ENCODE measurements around the gene CCR4.
A peak's percentile ranks its signal among the peaks of the same experiment; 100 is the strongest.

The CCR4 gene

GRCh38 chr3:32947789-32948238 lies 3.6 kb upstream of the CCR4 start:
- Histone ChIP-seq H3K36me3 (replicated peaks) (no peaks in the 10 kb centered on the region), H3K27me3 (replicated peaks) (no peaks in the 10 kb centered on the region), H3K27ac (no peak overlapping the region), H3K4me3 (ENCODE audit: low read depth, low read length) (no peak overlapping the region)
- in situ Hi-C loops (cut with HindIII; ENCODE audit: low pct_ligation_motif_present, low sequenced_read_pairs) = no loop called here
- DNase-seq = peak; percentile 83
- TF ChIP-seq CTCF (IDR thresholded peaks at IDR 0.05; ENCODE audit: low read depth, low read length, missing control alignments) = peak; percentile 83

- no peak for TF ChIP-seq CTCF (IDR thresholded peaks at IDR 0.05; ENCODE audit: low read depth, low read length, missing control alignments)
- in situ Hi-C loops (cut with HindIII; ENCODE audit: low pct_ligation_motif_present, low sequenced_read_pairs) = no loop called here
- Histone ChIP-seq H3K27me3 (replicated peaks) (no peaks in the 10 kb centered on the region), H3K27ac (no peak overlapping the region), H3K4me3 (ENCODE audit: low read depth, low read length) (no peak overlapping the region), H3K36me3 (replicated peaks) (no peaks in the 10 kb centered on the region)
- DNase-seq = no peak
These were observed 2.6 kb upstream of the CCR4 start for GRCh38 chr3:32948625-32949445.

- in situ Hi-C loops (cut with HindIII; ENCODE audit: low pct_ligation_motif_present, low sequenced_read_pairs) = no loop called here
- TF ChIP-seq CTCF (IDR thresholded peaks at IDR 0.05; ENCODE audit: low read depth, low read length, missing control alignments) = no peak
- Histone ChIP-seq H3K4me3 (ENCODE audit: low read depth, low read length) (no peak overlapping the region), H3K27ac (no peak overlapping the region), H3K27me3 (replicated peaks) (no peaks in the 10 kb centered on the region), H3K36me3 (replicated peaks) (no peaks in the 10 kb centered on the region)
- no peak for DNase-seq
These were observed 928 bp upstream of the CCR4 start for GRCh38 chr3:32950516-32950915.

GRCh38 chr3:32952369-32953077 lies 1.1 kb downstream of the CCR4 start:
- Histone ChIP-seq H3K27ac (no peak overlapping the region), H3K4me3 (ENCODE audit: low read depth, low read length) (no peak overlapping the region), H3K36me3 (replicated peaks) (no peaks in the 10 kb centered on the region), H3K27me3 (replicated peaks) (no peaks in the 10 kb centered on the region)
- in situ Hi-C loops (cut with HindIII; ENCODE audit: low pct_ligation_motif_present, low sequenced_read_pairs) = no loop called here
- DNase-seq = no peak
- TF ChIP-seq CTCF (IDR thresholded peaks at IDR 0.05; ENCODE audit: low read depth, low read length, missing control alignments) = no peak

GRCh38 chr3:32954506-32954905 lies 3.1 kb downstream of the CCR4 start:
- no peak overlapping the region for H3K27ac ChIP-seq
- TF ChIP-seq CTCF (IDR thresholded peaks at IDR 0.05; ENCODE audit: low read depth, low read length, missing control alignments) = no peak
- H3K36me3 ChIP-seq (replicated peaks) = no peaks in the 10 kb centered on the region
- H3K27me3 ChIP-seq (replicated peaks) = no peaks in the 10 kb centered on the region
- no peak overlapping the region for H3K4me3 ChIP-seq (ENCODE audit: low read depth, low read length)
- no peak for DNase-seq
- in situ Hi-C loops (cut with HindIII; ENCODE audit: low pct_ligation_motif_present, low sequenced_read_pairs) = no loop called here
